ENCODE results near the gene BLMH.

DNA sequence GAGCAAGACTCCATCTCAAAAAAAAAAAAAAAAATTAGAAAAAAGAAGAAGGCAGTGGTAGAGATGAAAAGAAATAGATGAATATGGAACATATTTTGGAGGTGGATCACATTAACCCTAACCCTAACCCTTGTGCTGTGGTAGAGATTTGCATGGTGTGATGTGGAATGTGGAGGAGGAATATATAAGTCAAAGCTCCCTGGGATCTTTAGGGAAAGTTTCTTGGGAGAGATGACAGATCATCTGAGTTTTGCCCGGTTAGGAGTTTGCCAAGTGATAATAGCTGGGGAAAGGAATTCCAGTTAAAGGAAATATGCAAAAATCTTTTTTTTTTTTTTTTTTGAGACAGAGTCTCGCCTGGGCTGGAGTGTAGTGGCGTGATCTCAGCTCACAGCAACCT, 13.0 kb upstream of the BLMH start:
- TF ChIP-seq, protein P1, sequence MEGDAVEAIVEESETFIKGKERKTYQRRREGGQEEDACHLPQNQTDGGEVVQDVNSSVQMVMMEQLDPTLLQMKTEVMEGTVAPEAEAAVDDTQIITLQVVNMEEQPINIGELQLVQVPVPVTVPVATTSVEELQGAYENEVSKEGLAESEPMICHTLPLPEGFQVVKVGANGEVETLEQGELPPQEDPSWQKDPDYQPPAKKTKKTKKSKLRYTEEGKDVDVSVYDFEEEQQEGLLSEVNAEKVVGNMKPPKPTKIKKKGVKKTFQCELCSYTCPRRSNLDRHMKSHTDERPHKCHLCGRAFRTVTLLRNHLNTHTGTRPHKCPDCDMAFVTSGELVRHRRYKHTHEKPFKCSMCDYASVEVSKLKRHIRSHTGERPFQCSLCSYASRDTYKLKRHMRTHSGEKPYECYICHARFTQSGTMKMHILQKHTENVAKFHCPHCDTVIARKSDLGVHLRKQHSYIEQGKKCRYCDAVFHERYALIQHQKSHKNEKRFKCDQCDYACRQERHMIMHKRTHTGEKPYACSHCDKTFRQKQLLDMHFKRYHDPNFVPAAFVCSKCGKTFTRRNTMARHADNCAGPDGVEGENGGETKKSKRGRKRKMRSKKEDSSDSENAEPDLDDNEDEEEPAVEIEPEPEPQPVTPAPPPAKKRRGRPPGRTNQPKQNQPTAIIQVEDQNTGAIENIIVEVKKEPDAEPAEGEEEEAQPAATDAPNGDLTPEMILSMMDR (IDR thresholded peaks at IDR 0.05) = no peak
- no peak for TF ChIP-seq POLR2A (IDR thresholded peaks at IDR 0.05)

Data from thyroid gland (tissue), 4 donors.